WERI-Rb-1 (cell line): ENCODE data around the gene PLXDC2.

Source experiments
- DNase-seq: peaks from one replicate; pipeline ENCODE4 v3.0.0-alpha.2; 2020
- H3K27ac ChIP-seq: fragments of 250-450 bp; sonication (Bioruptor Pico); 2 replicates; pipeline ENCODE4 v1.5.1; 2020; ENCODE audit warnings: mild to moderate bottlenecking, moderate library complexity
- H3K27me3 ChIP-seq: fragments of 250-450 bp; sonication (Bioruptor Pico); 2 replicates; pipeline ENCODE4 v1.5.1; 2021; ENCODE audit warnings: mild to moderate bottlenecking, low read depth, moderate library complexity; ENCODE audit not compliant: insufficient read depth, severe bottlenecking
- H3K36me3 ChIP-seq: fragments of 250-450 bp; sonication (Bioruptor Pico); 2 replicates; pipeline ENCODE4 v1.5.1; 2020; ENCODE audit warnings: mild to moderate bottlenecking, moderate library complexity
- H3K4me3 ChIP-seq: 2 replicates; pipeline ENCODE4 v1.5.1; 2011; ENCODE audit warnings: low read depth, mild to moderate bottlenecking, control low read depth, low read length
- H3K9me3 ChIP-seq: fragments of 250-450 bp; sonication (Bioruptor Pico); 2 replicates; pipeline ENCODE4 v1.5.1; 2021; ENCODE audit warnings: mild to moderate bottlenecking, moderate library complexity; ENCODE audit not compliant: severe bottlenecking
- CTCF ChIP-seq: IDR thresholded peaks from 2 replicates; pipeline ENCODE4 v1.5.1; 2011; ENCODE audit warnings: low read depth, mild to moderate bottlenecking, control low read depth, inconsistent platforms, low read length

PLXDC2 gene

GRCh38 chr10:19967981-19968380 is 151.7 kb downstream of the PLXDC2 start:
- no peaks in the 10 kb centered on the region for H3K36me3 ChIP-seq
- DNase-seq: no peak
- no peak overlapping the region for H3K27ac ChIP-seq
- H3K9me3 ChIP-seq: no peaks in the 10 kb centered on the region
- H3K4me3 ChIP-seq: no peak overlapping the region
- no peak for TF ChIP-seq CTCF
- H3K27me3 ChIP-seq: no peaks in the 10 kb centered on the region

DNA sequence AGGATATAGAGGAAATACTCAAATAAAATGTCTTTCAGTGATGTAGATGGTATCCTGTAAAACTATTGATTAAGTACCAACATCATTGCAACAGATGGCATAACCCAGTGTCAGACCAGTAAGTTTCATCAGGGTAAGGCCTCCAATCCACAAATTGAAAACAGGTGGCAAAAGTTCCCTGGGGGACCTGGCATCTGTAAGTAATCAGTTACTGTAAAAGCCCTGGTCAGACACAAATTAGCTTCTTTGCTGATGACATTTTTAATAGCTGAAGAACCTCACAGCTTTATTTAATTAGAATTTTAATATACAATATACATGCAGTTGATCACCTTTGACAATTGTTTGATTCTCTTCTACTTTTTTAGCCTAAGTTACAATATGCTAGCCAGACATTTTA is 152.5 kb downstream of the PLXDC2 start:
- Histone ChIP-seq H3K4me3 (no peak overlapping the region), H3K9me3 (no peaks in the 10 kb centered on the region), H3K27ac (no peak overlapping the region), H3K36me3 (no peaks in the 10 kb centered on the region), H3K27me3 (no peaks in the 10 kb centered on the region)
- no peak for TF ChIP-seq CTCF
- DNase-seq: no peak

DNA sequence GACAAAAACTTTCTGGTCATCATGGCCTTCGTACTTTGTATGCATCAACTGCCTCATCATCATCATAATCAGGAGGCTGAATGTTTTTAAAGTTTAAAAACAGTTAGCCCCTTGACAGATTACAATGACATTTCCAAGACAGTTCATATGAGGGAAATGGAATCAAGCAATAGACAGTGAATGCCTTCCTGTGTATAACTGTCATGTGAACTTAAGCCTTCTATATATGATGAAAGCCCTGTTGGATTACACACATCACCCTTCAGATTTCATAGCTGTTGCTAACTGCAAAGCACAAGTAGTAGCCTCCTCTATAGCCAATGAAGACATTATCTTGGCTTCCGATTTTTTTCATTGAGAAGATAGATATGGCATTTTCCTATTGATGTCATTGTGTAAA is 154.0 kb downstream of the PLXDC2 start:
- Histone ChIP-seq H3K4me3 (no peak overlapping the region), H3K27me3 (no peaks in the 10 kb centered on the region), H3K9me3 (no peaks in the 10 kb centered on the region), H3K27ac (no peak overlapping the region), H3K36me3 (no peaks in the 10 kb centered on the region)
- DNase-seq: no peak
- no peak for TF ChIP-seq CTCF

DNA sequence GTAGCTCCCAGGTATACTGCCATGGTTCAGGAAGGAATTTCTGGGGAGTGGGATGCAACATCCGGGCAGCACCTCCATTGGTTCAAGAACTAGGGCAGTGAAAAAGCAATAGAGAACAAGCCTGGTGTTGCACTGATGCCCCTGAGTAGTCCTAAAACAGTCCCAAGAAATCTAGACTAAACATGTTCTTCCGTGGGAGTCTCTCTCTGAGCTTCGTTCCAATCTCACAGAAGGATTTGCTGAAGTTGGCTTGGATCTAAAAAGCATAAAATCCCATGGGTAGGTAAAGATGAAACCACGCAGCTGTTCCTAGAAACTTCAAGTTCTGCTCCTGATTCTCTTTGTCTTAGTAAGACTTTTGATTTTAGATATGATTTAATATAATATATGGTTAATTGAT is 154.5 kb downstream of the PLXDC2 start:
- Histone ChIP-seq H3K27me3 (no peaks in the 10 kb centered on the region), H3K27ac (no peak overlapping the region), H3K36me3 (no peaks in the 10 kb centered on the region), H3K9me3 (no peaks in the 10 kb centered on the region), H3K4me3 (no peak overlapping the region)
- no peak for DNase-seq
- no peak for TF ChIP-seq CTCF

GRCh38 chr10:19971343-19972052 is 155.3 kb downstream of the PLXDC2 start:
- DNase-seq: no peak
- Histone ChIP-seq H3K36me3 (no peaks in the 10 kb centered on the region), H3K4me3 (no peak overlapping the region), H3K9me3 (no peaks in the 10 kb centered on the region), H3K27ac (no peak overlapping the region), H3K27me3 (no peaks in the 10 kb centered on the region)
- TF ChIP-seq CTCF: no peak

- Histone ChIP-seq H3K27ac (no peak overlapping the region), H3K27me3 (no peaks in the 10 kb centered on the region), H3K36me3 (no peaks in the 10 kb centered on the region), H3K4me3 (no peak overlapping the region), H3K9me3 (no peaks in the 10 kb centered on the region)
- DNase-seq: no peak
- TF ChIP-seq CTCF: no peak
Observed at GRCh38 chr10:19974138-19974537, 157.9 kb downstream of the PLXDC2 start.
